GM19240 (cell line): ENCODE results near the gene GLS.
"Not testable (repeated sequence)": the region's sequence is repeated elsewhere in the genome, so short reads cannot be mapped to it uniquely, and the experiment has no call there.

Experiments used
- DNase-seq: peaks from one replicate; pipeline ENCODE4 v3.0.0; 2011; ENCODE audit warnings: low spot score; ENCODE audit not compliant: insufficient read length

The GLS gene

DNA sequence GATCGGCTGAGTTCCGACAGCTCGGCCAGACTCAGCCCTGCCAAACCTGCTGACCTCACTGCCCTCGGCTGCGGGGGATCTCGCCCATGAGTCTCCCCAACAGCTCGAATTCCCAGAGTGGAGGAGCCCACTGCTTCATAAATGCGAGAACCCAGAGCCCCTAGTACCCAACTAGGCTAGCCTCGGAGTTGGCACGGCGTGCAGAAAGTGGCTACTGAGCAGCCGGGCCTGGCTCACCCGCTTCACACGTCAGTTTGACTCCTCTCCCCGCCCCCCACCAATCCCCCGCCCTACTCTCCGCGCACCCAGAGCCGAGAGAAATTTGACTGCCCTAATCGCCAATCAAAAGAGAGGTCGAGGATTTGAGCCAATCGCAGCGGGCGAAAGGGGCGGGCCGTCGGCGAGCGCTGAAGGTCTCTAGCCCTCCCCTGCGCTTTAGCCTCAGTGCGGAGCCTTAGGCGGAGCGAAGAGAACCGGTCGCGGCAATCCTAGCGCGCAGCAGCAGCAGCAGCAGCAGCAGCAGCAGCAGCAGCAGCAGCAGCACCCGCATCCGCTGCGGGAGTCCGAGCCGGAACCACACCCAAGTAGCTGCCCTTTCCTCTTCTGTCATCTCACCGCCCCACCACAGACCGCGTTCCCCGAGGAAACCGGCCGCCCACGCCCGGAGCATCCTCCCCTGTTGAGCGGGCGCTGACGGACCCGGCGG, at the start of gene GLS:
Gene GLS (plus strand): TSS at position 444 of the 706 bp plus-strand sequence. CDS start 264 bp downstream, outside the sequence.
- peak; percentile 85 for DNase-seq

GRCh38 chr2:190831941-190832340, 48.7 kb upstream of the GLS start:
- DNase-seq, result no peak

DNA sequence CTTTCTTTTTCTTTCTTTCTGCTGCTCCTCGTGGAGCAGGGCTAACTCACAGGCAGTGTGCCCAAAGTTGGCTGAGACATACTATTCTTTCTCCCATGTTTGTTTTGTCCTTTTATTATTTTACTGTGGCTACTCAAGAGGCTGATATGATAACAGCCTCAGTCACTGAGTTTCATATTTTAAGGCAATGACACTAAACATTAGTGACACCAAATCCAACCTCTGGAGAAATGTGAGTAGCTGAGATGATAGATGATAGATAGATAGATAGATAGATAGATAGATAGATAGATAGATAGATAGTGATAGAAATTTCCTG, 45.8 kb upstream of the GLS start:
- no peak for DNase-seq

GRCh38 chr2:190835303-190835930, 45.2 kb upstream of the GLS start:
- no peak for DNase-seq

GRCh38 chr2:190836767-190837166, 43.9 kb upstream of the GLS start:
- no peak for DNase-seq

DNA sequence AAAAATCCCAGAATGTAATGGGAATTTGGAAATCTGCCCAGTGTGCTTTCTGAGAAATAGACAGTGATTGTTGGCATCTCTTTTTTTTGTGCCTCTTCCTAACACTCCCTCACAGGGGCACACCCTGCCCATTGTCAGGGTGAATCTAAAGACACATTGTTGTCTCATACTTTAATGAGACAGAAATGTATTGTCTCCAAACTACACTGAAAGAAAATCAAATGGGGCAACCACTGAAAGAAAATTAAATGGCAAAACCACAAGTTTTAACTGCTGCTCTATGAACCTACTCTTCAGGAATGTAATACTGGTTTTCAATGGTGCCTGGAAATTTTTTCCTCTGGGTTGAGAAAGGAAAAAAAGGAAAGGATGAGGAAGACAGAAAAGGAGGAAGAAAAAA, 43.2 kb upstream of the GLS start:
- no peak for DNase-seq

DNA sequence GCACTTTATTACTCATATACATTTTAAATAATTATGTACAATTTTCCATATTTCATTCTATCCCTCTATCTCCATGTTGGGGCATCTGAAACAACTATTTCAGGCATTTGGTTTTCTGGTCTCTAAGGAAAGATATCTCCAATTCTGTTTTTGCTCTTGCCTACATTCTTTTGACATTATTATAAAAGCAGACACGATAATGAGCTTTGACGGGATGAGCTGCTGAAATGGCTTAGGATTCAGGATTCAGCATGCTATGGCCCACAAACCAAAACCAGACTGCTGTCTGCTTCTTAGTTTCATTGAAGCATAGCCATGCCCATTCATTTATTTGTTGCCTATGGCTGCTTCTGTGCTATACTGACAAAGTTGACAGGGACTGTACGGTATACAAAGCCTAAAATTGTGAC, 42.7 kb upstream of the GLS start:
- DNase-seq, result no peak

DNA sequence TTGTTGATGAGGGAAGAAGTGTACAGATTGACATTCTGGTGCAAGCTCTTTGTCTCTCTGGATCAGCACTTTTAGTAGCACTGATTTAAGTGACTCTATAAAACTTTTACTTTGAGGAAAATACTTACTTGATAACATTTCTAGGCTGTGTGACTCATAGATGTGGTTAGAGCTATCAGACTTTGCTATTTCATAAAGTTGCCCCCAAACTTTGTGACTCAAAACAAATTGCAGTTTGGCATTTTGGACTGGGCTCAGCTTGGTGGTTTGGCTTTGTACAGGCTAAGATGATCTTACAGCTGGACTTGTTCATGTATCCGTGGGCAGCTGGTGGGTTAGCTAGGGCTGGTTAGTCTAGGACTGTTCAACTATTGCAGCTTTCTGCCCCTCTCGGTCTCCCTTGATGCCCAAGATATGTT, 42.1 kb upstream of the GLS start:
- no peak for DNase-seq

DNA sequence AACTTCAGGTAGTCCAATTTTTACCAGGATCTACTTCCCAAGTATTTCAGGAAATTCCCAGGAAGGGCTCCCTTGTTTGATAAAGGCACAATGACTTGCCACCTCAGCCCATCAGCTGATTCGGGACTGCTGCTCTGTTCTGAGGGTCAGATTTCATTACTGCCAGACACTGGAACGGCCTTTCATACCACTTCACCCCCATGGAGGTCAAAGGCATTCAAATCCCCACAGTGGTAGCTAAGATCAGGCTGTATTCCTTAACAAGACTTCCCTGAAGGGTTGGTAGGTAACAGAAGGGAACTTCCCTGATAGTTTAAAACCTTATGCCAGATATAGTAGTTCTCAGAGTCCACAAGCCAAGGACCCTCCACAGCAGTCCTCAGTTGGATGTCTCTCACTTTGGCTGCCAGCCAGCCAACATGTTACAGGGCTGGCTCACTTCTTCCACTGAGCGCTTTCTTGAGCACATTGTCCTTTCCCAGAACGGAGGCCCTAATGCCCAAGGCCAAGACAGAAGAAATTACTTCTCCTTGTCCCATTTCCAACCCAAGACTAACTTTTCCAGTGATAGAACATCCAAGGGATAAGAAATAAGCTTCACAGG, 40.0 kb upstream of the GLS start:
- DNase-seq, result no peak

- no peak for DNase-seq
Observed at GRCh38 chr2:190841707-190842505, 38.7 kb upstream of the GLS start.

DNA sequence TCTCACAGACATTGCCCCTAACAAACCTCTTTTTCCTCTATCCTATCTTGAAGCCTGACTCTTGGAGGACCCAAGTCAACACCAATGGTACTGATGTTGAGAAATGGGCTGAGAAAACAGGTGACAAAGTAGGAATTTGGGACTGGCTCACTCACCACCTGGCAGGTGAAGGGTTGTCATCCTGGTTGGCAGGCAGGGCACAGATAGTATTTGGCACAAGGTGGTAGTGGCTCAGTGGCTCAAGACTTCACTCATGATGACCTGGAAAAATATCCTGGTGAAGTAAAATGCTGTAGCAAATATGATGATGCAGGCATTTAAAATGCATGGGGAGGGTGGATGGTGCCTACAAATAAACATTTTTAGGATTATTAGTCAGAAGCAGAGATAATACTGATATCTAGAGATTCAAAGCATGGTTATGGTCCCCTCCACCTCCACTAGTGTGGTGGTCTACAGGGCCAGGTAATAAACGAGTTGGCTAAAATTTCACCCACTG, 38.0 kb upstream of the GLS start:
- DNase-seq, result no peak

GRCh38 chr2:190843890-190844699, 36.5 kb upstream of the GLS start:
- peak; percentile 7 for DNase-seq

GRCh38 chr2:190844700-190845401, 35.8 kb upstream of the GLS start:
- no peak for DNase-seq

DNA sequence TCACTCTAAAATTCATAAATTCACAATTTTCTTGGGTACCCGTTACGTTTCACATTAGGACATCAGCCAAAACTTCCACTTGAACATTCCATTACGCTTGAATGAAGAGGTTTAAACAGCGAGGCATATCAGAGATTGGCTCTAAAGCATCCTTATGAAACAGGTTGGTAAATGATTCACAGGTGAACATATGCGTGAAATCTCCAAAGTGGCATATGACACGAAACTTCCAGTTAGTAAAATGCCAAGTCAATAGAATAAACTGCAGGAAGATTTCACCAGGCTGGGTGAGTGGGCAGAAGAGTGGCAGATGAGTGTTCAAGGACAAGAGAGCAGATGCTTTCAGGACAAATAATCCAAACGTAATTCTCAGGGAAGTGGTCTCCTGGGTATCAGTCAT, 33.9 kb upstream of the GLS start:
- no peak for DNase-seq

DNA sequence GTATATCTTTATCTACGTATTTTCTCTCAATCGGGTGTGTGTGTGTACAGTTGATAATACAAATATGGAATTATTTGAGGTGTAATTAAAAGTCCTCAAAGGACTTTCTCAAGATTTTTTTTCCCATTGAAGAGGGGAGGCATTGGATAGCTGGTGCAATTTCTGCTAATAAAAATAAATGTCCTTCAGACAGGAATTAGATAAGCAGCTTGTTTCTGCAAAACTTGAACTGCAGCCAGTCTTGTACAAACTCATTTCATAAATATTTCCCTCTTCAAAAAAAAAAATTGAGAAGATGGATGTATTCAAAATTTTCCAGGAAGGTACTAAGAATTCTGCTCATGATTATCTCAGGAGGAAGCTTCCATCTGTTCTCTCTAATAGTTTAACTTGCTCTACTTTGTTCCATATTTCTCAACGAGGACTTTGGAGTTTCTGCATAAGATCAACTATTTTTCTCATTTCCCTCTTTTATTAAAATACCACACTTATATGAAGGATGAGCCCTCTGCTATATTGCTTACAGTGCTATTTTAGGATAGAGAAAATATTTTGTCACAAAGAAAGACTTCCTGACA, 33.0 kb upstream of the GLS start:
- DNase-seq, result no peak

GRCh38 chr2:190849774-190850173, 30.8 kb upstream of the GLS start:
- DNase-seq, result no peak

- DNase-seq, result not testable (repeated sequence)
Observed at GRCh38 chr2:190853022-190853421, 27.6 kb upstream of the GLS start.

DNA sequence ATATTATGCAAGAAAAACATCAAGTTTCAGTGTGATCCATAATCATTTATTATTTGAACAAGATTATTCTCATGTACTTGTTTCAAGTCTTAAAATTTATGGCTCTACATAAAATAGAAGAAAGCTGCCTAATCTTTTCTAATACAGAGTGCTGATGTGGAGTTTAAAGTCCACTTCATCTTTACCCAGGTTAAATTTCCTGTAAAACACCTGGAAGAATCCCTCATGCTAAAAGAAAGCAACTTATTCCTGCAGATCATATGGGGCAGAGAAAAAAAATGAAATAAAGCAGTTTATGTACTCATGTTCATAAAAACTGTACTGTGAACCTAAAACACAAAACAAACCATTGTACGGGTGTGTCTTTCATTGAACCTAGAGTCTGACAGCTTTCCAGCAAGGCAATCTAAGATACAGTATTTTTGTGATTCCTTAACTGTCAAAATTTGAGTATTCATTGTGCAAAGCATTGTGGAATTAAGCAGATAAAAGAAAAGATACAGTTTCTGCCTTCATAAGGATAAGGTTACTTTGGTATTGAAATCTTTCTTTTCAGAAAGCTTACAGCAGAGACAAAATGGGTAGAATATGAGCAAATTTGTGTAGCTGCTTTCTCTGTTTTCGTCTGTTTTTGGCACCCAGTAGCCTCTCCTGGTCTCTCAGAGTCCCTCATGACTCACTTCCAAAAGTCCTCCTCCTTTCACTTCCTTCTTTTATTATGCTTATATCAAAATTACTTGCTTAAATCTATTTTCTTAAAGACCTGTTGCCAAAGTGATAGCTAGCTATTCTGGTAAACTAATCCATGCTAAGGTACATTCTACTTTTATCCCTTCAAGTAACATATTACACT, 26.9 kb upstream of the GLS start:
- DNase-seq, result no peak

DNA sequence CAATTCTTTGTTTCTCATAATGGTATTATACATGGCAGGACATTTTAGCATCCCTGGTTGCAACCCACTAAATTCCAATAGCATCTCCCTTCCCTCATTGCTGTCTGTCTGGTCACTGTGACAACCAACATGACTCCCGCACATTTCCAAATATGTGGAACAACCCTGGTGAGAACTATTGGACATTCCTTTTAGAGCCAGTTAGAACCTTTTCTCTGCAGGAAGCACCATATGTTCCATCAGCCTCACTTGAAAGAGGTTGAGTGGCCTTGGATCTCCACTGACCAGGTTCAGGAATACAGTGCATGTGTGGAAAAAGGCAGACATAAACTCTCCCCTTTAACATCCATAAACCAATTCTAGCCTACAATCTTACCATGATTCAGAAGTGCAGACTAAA, 25.9 kb upstream of the GLS start:
- no peak for DNase-seq
